NCI-H1694 treated with DMSO at 0.1 percent for 48 hours (cell line): ENCODE data around the gene URAD.

ENCODE experiments used
- DNase-seq: peaks from one replicate; lab custom pipeline; 2025; lab: John Stamatoyannopoulos, UW

URAD gene

DNA sequence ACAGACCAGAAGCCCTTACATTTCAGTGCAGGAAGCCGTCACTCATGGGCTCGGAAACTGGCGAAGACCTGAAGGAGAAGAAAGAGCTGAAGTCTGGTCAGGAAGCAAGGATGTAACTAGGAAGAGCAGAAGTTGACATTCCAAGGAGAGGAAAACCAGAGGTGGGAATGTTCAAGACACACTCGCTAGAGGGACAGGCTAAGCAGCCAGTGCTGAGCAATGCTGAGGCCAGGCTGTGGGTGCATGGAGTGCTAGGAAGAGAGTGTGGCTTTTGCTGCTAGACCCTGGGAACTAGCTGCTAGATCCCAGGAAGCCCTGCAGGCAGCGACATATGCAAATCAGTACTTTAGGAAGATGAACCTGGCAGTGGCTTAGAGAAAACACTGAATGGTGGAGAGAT is 12.1 kb upstream of the URAD start:
- DNase-seq: no peak

DNA sequence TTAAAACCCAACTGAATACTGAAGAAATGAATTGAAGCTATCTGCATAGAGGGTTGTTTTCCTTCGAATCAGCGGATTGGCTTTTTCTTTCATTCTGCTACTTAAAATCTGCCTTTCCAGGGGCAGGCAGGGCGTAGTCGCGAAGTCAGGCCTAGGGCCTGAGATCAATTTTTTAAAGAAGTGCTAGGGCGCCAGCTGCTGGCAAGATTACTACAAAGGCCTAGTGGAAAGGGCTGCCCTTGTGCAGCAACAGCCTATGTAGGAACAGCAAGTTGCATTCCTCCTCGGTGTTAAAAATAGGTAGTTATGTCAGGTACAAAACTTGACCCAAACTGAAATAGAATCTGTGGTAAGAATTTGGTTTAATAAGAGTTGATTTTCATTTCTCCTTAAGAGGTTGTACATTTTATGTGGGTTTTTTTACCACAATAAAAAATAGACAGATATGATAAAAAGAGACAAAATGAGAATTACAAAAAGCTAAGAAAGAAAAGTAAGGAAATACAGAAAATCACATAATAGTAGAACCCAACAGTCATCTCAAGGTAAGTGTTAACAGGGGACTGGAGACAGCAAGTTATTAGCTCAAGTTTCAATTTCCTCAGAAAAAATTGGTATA is 9.5 kb upstream of the URAD start:
- peak; percentile 24 for DNase-seq

DNA sequence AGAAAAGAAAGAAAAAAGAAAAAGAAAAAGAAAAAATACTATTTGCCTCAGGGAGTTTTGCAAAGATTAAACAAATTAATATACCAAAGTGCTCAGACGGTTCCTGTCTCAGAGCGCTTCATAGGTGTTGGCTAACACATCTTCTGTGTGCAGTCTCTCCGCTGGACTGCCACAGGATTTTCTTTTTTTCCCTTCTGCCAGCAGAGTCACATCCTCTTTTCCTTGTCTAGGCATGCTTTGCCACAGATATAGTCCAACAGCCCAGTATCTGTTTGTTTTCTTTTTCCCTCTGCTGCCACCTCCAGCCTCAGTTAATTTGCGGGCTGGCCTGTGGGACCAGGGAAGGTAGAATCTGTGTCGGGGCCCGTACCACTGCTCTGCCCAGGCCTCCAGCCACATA is 3.4 kb upstream of the URAD start:
- no peak for DNase-seq

DNA sequence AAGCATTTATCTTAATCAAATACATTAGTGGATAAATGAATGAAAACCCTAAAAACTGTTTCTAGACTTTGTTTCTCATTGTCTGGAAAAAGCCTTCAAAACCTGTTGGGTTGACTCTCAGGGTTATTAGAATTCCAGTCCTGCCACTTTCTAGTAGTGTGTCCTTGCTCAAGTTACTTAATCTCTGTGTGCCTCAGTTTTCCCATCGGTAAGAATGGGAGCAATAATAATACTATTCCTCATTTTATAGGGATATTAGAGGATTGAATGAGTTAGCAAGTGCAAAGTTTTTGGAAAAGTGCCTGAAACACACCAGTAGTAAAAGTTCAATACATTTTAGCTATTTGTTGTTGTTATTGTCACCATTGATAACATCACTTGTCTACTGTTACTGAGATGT is 2.9 kb downstream of the URAD start:
- no peak for DNase-seq

DNA sequence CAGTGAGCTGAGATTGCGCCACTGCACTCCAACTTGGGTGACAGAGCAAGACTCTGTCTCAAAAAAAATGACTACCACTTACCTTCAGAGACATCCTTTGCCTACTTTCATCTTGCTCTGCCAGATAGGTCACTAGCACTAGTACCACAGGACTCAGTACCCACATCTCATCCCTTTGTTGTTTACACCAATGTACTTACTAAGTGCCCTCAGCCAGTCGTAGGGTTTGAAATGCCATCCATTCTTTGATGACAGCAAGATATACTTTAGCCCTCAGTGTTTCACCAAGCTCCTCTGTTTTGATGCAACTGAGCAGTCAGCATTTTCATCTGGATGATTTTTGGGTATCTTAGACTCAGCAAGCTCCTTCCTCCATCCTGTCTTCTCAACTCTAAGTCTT is 6.1 kb downstream of the URAD start:
- no peak for DNase-seq

DNA sequence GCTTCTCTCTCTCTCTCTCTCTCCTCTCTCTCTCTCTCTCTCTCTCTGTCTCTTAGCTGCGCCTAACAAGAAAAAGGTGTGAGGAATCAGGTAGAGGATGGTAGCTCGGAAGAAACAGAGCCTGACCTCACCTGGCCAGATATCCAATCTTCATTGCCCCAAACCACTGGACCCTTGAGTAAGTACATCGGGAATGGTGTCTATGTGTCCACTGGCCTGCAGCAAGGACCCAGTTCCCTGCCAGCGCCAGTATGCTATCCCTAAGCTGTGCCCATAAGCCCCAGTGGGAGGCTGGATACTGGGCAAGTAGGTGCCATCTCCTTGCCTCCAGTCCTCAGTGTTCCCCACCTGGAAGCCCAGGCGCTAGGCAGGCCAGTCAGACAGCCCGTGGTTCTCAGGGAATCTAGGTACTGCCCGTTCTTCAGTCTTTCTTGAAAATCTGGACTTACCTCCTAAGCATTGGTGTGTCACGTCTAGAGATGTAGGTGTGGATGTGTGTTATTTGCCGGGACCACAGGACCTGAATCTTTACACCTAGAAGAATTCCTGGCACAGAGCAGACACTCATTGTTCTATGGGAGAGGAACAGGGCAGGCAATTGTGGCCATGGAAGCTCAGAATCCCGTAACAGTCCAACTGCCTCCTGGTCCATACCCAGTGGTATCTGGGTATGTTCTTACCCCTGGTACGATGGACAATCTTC is 7.3 kb downstream of the URAD start:
- no peak for DNase-seq

DNA sequence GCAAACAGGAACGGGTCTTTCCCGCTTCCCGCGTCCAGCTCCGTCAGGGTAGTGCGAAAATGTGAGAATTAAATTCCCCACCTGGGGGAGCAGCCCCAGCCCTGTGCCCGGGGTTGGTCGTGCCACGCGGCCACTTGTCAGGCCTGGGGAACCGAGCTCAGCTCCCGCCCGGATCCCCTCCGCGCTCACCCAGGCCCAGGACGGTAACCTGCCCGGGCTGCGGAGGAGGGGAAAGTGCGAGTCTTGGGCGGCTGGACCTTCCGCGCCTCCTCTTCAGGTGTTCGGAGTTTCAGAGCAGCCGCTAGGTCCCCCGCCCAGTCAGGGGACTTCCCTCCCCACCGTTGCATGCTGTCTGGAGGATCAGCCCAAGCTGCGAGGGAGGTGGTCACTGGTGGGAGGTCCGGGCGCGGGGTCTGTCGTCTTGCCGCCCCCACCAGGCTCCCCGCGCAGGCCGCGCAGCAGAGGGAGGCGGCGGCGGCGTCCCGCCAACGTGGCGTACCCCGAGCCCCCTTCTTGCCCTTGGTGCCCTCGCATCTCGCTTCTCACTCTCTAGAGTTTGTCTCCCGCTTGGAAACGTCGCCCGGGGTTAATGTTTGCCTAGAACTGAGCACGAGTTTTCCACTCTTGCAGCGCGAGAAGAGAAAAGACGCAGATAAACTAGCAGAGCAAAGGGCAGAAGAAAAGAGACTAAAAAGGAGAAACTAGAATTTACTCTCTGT is 8.1 kb downstream of the URAD start:
- DNase-seq: no peak

DNA sequence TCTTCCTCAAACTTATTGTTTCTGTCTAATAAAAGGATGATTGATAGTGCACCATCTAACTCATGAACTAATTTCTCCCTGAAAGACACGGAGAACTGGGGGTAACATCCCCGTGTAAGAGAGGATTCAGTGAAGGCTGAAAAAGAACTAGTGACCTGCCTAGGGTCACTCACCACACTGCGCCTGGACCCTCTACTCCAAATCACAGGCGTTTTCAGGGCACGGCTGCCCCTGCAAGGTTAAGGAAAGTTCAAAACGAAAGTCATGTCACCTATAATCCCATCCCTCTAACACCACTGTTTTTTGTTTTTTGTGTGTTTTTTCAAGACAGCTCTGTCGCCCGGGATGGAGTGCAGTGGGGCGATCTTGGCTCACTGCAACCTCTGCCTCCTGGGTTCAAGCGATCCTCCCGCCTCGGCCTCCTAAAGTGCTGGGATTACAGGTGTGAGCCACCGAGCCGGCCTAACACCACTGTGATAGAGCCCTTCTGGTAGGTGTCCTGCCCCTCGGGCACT is 8.7 kb downstream of the URAD start:
- DNase-seq: no peak

DNA sequence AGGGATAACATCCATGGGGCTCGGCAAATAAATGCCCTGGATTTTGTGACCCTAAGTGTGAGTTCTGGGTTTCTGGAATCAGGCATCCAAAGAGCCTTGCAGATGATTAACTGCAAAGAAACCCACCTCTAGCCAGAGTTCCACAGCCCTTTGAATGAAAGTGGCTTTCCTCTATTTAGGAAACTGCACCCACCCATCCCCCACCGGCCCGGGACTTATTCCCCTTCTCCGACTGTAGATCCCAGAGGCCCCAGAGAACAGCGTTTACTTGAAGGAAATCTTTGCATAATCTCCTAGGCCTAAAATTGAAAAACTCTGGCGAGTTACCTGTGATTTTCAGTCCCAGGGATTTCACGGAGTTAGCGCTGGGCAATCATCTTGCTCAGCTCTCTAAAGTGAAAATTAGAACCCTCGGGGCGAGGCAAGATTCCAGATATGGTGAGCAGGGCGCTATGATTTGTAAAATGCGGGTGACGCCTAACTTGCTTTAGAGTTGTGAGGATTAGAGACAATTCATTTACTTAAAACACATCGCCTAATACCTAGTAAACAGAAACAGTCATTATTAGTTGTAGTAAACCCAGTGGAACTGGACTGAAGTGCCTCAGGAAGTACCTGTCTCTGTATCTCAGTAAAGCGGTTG is 9.4 kb downstream of the URAD start:
- no peak for DNase-seq

DNA sequence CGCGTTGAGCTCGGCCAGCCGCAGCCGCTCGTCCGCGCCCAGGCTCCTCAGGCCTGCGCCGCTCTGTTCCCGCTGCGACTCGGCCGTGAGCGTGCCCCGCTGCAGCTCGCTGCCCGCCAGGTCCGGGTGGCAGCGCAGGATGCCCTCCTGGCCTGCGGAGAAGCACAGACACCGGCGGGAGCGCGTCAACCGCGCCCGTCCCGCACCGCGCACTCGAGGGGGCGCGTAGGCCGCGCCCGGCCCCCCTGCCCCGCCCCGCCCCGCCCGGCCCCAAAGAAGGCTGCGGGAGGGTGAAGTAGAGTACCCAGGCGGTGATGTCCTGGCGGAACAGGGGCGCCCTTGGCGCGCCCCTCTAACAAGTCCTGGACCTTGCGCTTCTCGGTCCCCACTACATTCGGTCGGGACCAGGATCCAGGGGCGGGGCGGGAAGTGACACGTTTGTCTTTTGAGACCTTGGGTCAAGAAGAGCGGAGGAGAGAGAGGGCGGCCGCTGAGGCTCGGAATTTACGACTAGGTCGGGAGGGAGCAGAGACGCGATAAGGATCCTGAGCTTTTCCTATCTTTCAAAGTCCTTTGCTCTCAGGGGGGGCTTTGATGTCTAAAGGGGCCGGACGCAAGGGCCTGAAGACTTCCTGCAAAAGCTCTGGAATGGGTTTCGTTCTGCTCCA is 10.1 kb downstream of the URAD start:
- DNase-seq: no peak

DNA sequence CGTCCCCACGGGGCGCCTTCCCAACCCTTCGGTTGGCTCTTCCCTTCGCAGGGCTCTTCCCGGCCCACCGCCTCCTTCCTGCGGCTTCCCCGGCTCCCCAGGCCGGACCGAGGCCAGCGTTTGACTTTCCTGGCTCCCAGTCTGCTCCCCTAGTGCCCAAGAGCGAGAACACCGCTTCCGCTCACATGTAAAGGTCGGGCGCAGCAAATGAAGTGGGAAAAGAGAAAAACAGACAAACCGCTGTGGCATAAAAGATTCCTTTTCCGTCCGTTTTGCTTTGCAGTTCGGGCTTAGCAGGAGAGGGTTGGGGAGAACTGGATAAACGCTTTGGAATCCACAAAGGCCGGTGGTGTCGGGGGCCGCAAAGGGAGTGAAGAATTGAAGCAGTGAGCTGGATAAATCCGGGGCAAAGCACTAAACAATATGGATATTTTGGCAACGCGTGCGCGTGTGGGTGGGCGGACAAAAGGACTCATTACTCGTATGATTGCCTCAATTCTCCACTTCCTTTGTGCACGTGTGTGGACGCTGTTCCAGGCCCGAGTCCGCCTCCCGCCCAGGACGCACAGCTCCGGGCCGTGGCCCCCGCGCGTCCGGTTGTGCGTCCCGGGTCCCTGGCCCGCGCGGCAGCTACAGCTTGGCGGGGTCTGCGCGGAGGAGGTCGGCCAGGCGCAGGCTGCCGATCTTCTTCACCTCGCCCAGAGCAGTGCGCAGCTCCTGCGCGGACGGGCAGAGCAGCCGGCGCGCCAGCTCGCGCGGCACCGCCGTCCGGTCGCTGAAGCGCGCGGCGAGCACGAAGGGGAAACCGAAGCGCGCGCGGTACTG is 10.8 kb downstream of the URAD start:
- DNase-seq: no peak

DNA sequence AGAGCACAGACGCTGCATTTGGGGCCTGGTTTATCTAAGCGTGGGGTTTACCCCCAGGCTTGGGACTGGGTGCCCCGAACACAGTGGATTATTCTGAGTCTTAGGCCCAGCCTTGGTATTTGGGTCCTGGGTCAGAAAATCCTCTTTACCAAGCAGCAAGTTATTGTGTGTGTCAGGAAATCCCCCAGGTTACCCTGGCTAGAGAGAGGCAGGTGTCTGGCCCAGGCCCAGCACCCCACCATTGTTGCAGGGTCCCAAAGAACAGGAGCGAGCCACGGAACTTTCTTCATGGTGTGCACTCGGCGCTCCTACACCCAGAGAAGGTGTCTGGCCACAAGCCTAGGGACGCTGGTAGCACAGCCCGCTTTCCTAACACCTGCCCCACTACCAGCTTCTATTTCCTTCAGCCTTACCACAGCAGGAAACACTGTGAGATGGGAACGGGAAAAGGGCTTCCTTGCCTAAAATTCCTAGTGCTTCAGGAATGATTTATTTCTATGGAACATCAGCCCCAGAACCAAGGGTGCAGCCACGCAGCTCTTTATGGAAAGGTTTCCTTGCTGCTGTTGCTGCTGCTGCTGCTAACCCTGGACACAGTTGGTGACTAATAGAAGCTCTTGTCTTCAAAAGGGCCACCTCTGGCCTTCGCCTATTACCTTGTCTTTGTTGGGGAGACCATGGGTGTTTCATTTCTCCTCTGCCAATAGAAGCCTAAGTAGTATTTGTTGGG is 12.0 kb downstream of the URAD start:
- no peak for DNase-seq

DNA sequence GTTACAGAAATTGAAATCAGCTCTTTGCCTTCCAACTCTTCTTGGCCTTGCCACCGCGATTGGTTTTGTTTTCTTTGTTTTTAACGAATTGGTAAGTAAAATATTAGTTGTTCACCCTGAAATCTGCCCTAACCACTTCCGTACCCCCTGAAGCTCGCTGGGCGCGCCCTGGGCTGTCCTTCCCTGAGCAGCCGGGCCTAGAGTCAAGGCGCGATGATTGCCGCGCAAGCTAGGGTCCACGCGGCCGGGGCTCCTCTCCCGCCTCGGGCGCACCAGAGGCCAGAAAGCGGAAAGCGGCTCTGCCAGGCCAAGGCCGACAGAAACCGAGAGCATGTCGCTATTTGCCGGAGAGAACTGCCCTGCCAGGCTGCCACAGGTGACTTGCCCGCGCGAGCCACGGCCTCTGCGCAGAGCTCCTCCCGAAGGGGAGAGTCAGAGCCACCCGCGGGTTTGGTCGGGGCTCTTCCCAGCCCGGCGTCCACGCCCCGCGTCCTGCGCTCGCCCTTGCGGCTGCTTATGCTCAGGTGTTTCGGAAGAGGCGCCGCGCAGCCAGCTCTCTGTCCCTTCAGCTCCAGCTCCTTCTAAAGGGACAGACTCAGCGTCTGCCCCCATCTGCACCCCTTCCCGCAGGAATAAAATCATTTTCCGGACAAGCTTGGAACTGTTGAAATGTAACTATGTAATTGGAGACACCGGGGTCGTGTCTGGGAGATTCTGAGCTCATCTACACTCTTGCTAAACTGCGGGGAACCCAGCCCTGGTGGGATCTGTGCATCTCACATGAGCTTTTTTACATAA is 12.7 kb downstream of the URAD start:
- no peak for DNase-seq

DNA sequence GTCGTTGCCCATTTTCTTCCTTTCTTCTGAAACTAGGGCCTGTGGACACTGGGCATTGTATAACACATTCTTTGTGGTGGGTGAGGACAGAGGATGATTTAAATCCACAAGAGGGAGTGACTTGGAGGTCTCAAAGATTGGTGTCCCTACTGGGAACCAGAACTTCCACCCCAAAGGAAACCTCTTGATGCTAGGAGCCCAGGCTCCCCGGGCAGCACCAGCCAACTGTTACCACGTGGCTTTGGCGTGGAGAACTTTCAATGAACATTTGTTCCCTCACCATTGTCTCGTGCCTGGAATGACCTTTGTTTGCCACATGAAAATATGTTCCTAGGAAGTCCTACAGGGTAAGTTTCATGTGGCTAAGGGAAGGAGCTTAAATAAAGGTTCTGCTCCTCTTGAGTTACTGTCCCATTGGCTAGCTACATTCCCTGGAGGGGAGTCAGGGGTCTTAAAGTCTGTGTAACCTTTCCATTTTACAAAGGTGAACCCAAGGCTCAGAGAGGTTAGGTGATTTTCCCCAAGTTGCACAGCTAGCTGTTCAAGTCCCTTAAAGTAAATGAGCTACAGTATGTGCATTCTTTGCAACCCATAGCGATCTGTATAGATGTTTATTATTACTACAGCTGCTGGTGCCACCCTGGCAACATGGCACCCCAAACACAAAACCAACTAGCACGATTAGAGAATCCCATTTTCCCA is 14.4 kb downstream of the URAD start:
- DNase-seq: no peak

DNA sequence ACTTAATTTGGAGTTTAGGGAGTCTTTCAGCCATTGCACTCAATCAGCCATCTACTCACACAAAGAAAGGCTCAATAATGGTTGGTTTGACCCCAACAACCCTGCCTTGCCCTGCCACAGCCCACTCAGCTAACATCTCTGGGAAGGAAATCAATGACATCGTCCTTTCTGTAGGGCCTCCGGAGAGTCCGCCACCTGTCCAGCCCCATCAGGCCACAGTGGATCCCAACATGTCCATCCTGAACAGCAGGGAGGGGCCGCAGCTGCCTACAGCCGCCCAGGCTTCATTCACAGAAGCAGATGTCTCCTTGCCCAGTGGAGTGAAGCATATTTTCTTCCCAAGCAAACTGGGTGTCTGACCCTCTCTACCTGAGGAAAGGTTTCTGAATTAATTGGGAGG is 15.2 kb downstream of the URAD start:
- DNase-seq: no peak

DNA sequence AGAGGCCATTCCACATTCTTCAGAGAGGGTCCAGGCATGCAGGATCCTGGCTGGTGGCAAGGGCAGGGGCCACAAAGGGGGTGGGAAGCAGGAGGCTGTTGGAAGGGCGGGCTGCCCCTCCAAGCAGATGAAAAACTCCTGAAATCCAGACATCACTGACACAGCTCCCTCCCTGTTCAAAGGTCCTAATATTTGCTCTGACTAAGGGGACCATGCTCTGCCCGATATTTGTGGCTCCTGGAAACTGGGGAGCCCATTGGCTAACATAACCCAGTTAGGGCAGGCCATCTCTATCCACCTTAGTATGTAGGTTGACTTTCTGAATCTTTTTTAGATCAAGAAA is 16.0 kb downstream of the URAD start:
- no peak for DNase-seq

DNA sequence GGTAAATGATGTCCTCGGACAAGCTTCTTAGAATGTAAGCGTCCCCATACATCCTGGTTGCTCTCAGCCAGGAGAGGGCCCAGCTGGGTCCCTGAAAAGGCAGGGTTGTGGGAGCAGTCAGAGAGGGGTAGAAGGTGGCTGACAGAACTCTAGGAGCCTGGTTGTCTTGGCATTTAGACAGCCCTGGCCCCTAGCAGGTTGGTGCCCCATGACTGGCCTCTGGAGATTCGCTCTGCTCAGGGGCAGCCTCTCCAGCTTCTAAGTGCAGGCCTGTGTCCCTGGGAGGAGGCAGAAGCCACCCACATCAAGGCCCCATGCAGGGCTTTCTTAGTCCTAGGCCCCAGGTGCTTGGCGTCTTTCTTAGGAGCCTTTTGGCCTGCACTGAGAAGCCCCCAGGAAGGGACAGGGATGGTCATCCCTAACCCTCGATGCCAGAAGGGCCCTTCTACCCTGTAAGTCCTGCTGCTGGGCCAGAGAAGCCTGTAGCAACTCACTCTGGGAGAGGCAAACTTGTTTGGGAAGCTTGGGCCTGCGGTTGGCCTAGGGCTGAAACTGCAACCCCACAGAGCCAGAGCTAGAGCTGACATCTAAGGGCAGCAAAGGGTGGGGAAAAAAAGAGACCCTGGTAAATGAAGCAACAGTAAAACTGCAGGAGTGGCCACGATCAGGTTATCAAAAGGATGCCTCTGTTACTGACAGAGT is 16.6 kb downstream of the URAD start:
- DNase-seq: no peak

DNA sequence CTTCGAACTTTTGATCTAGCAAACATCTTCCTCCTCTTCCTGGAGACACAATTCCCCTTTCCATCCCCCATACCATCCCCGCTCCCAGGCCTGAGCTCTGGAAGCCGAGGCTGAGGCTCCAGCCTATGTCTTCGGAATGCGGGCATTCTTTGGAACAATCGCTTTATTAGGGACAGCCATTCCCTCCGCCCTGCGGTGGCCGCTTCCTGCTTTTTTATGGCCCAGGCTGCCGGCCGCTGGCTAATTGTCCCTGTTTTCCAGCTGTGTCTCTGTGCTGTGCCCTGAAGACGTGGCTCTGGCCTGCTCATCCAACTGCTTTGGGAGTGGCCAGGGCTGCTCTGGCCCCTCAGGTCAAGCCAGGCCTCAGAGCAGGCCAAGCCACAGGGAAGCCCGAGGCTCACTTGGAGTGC is 17.3 kb downstream of the URAD start:
- DNase-seq: no peak
